Keratinocyte (primary cell): ENCODE results near the gene TPM1. TPM values are rescaled to one million over a fixed set of nuclear protein-coding genes. Genes with fewer than 3 reads are reported as not detected.

ENCODE experiments used
- DNase-seq: peaks from one replicate; pipeline ENCODE4 v3.0.0-alpha.2; 2011; ENCODE audit warnings: low read depth, missing footprints, low spot score
- FAIRE-seq: peaks from 2 replicates; lab custom pipeline; 2011; peaks lifted over from hg19 to GRCh38; lab: Jason Lieb, UNC
- H2AFZ ChIP-seq: 2 replicates; pipeline ENCODE4 v1.6.0; 2012; ENCODE audit warnings: low read length, control low read depth, inconsistent platforms; ENCODE audit not compliant: control insufficient read depth
- H3K27ac ChIP-seq: 2 replicates; pipeline ENCODE4 v1.5.1; 2011; ENCODE audit warnings: low read length; ENCODE audit not compliant: control insufficient read depth, insufficient read depth
- H3K27me3 ChIP-seq: 3 replicates; pipeline ENCODE4 v1.6.0; 2011; ENCODE audit warnings: low read length; ENCODE audit not compliant: control insufficient read depth, insufficient read depth; ENCODE audit errors: extremely low read depth
- H3K36me3 ChIP-seq, 2 experiments: 2 replicates in 1 of 2; 3 replicates in 1 of 2; pipeline ENCODE4 v1.5.1; 2011; ENCODE audit warnings: low read length in 2 of 2, mild to moderate bottlenecking in 1 of 2; ENCODE audit not compliant: control insufficient read depth in 2 of 2, insufficient read depth in 2 of 2; ENCODE audit errors: extremely low read depth in 1 of 2
- H3K4me1 ChIP-seq: 3 replicates; pipeline ENCODE4 v1.5.1; 2011; ENCODE audit warnings: low read length; ENCODE audit not compliant: control insufficient read depth, insufficient read depth; ENCODE audit errors: extremely low read depth
- H3K4me2 ChIP-seq: 3 replicates; pipeline ENCODE4 v1.6.0; 2011; ENCODE audit warnings: low read depth, low read length; ENCODE audit not compliant: control insufficient read depth, insufficient read depth; ENCODE audit errors: extremely low read depth
- H3K4me3 ChIP-seq, 3 experiments: fragments of 200-600 bp in 1 of 3; sonication (generic) in 1 of 3; 2 replicates in 2 of 3; 3 replicates in 1 of 3; pipeline ENCODE4 v1.5.1; 2011 to 2016; ENCODE audit warnings: low read length in 3 of 3, mild to moderate bottlenecking in 3 of 3, control low read depth in 2 of 3, inconsistent platforms in 1 of 3, low read depth in 1 of 3, mixed read lengths in 1 of 3, mixed run types in 1 of 3, moderate library complexity in 1 of 3; ENCODE audit not compliant: control insufficient read depth in 2 of 3, insufficient read depth in 2 of 3; ENCODE audit errors: extremely low read depth in 1 of 3
- H3K79me2 ChIP-seq: 2 replicates; pipeline ENCODE4 v1.6.0; 2012; ENCODE audit warnings: low read length; ENCODE audit not compliant: control insufficient read depth, insufficient read depth
- H3K9ac ChIP-seq: 3 replicates; pipeline ENCODE4 v1.6.0; 2011; ENCODE audit warnings: low read length; ENCODE audit not compliant: control insufficient read depth, insufficient read depth; ENCODE audit errors: extremely low read depth
- H3K9me1 ChIP-seq: 3 replicates; pipeline ENCODE4 v1.6.0; 2011; ENCODE audit warnings: low read length; ENCODE audit not compliant: control insufficient read depth, insufficient read depth; ENCODE audit errors: extremely low read depth
- H3K9me3 ChIP-seq: 2 replicates; pipeline ENCODE4 v1.5.1; 2012; ENCODE audit warnings: low read depth, low read length; ENCODE audit not compliant: control insufficient read depth
- H4K20me1 ChIP-seq: 3 replicates; pipeline ENCODE4 v1.6.0; 2011; ENCODE audit warnings: low read length; ENCODE audit not compliant: control insufficient read depth, insufficient read depth; ENCODE audit errors: extremely low read depth
- EZH2 ChIP-seq: IDR thresholded peaks from one replicate; pipeline ENCODE4 v1.6.1; 2012; ENCODE audit warnings: inconsistent platforms, mild to moderate bottlenecking, low read length, moderate library complexity
- dilution Hi-C: fragments of 300-500 bp; cut with MboI; formaldehyde crosslinking; loops from one replicate; pipeline ENCODE4 v1.7.0; 2020; ENCODE audit warnings: low sequenced_read_pairs; ENCODE audit not compliant: extremely low pct_ligation_motif_present
- polyA plus RNA-seq, 5 experiments: library from polyadenylated mRNA; depleted of rRNA in 3 of 5; stranded (reverse) in 3 of 5; stranded (forward) in 1 of 5; unstranded in 1 of 5; fragments of >200 nt; gene quantifications; 1 replicate in 1 of 5; 2 replicates in 3 of 5; 3 replicates in 1 of 5; pipeline versions ENCODE4 v1.2.1 to v1.2.3, GENCODE V29; 2011 to 2012; ENCODE audit warnings: missing spikeins in 2 of 5, low read depth in 1 of 5, low replicate concordance in 1 of 5
- TF ChIP-seq, protein P1 (sequence below), 3 experiments: IDR thresholded peaks in 1 of 3; conservative IDR thresholded peaks in 1 of 3; optimal IDR thresholded peaks in 1 of 3; 2 replicates in 2 of 3; 3 replicates in 1 of 3; pipeline versions ENCODE3 to v1.5.1; 2011; ENCODE audit warnings: low read length in 3 of 3, mild to moderate bottlenecking in 3 of 3, moderate library complexity in 2 of 3, control low read depth in 1 of 3, inconsistent platforms in 1 of 3; ENCODE audit not compliant: insufficient read depth in 2 of 3; ENCODE audit errors: extremely low read depth in 1 of 3

The TPM1 gene
- polyA plus RNA-seq, 1 donor (not counting 4 experiments of a cell fraction or from before 2014, with no cell fraction given), result 370 TPM

- H3K9me3 ChIP-seq, result no peaks in the 10 kb centered on the region
- H3K4me1 ChIP-seq, result no peaks in the 10 kb centered on the region
- DNase-seq, result no peak
These were observed 28.2 kb downstream of the TPM1 start for GRCh38 chr15:63070681-63071129.

DNA sequence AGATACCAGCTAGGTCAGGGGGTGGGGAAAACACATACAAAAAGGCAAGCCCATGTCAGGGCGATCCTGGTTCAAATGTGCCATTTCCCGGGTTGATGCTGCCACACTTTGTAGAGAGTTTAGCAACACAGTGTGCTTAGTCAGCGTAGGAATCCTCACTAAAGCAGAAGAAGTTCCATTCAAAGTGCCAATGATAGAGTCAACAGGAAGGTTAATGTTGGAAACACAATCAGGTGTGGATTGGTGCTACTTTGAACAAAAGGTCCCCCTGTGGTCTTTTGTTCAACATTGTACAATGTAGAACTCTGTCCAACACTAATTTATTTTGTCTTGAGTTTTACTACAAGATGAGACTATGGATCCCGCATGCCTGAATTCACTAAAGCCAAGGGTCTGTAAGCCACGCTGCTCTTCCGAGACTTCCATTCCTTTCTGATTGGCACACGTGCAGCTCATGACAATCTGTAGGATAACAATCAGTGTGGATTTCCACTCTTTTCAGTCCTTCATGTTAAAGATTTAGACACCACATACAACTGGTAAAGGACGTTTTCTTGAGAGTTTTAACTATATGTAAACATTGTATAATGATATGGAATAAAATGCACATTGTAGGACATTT is 28.9 kb downstream of the TPM1 start:
- H4K20me1 ChIP-seq, result no peaks in the 10 kb centered on the region
- H3K36me3 ChIP-seq, result peaks cover 15 to 28% of the 10 kb centered on the region in 2 experiments
- no peak for FAIRE-seq

More at GRCh38 chr15:63070681-63071129, 28.2 kb downstream of the TPM1 start:
- no peaks in the 10 kb centered on the region for H4K20me1 ChIP-seq
- H3K36me3 ChIP-seq, result peaks cover 15 to 28% of the 10 kb centered on the region in 2 experiments
- H3K27me3 ChIP-seq, result no peaks in the 10 kb centered on the region
- H3K9ac ChIP-seq, result no peak overlapping the region
- no peak overlapping the region for H3K4me2 ChIP-seq
- H3K4me3 ChIP-seq, result no peak overlapping the region
- H3K9me1 ChIP-seq, result no peaks in the 10 kb centered on the region
- no peaks in the 10 kb centered on the region for H3K79me2 ChIP-seq
- dilution Hi-C loops, result no loop called here
- FAIRE-seq, result no peak
- TF ChIP-seq EZH2, result no peak
- TF ChIP-seq, protein P1, sequence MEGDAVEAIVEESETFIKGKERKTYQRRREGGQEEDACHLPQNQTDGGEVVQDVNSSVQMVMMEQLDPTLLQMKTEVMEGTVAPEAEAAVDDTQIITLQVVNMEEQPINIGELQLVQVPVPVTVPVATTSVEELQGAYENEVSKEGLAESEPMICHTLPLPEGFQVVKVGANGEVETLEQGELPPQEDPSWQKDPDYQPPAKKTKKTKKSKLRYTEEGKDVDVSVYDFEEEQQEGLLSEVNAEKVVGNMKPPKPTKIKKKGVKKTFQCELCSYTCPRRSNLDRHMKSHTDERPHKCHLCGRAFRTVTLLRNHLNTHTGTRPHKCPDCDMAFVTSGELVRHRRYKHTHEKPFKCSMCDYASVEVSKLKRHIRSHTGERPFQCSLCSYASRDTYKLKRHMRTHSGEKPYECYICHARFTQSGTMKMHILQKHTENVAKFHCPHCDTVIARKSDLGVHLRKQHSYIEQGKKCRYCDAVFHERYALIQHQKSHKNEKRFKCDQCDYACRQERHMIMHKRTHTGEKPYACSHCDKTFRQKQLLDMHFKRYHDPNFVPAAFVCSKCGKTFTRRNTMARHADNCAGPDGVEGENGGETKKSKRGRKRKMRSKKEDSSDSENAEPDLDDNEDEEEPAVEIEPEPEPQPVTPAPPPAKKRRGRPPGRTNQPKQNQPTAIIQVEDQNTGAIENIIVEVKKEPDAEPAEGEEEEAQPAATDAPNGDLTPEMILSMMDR (optimal IDR thresholded peaks at IDR 0.05 in 1 of 3, IDR thresholded peaks at IDR 0.05 in 1 of 3, conservative IDR thresholded peaks at IDR 0.05 in 1 of 3; ENCODE audit: extremely low read depth in 1 of 3, insufficient read depth in 2 of 3, low read length in 3 of 3), result no peak
- H3K27ac ChIP-seq, result no peak overlapping the region
- no peak overlapping the region for H2AFZ ChIP-seq

More for the DNA sequence above, 28.9 kb downstream of the TPM1 start:
- no peaks in the 10 kb centered on the region for H3K9me1 ChIP-seq
- H3K4me2 ChIP-seq, result no peak overlapping the region
- no peaks in the 10 kb centered on the region for H3K9me3 ChIP-seq
- H2AFZ ChIP-seq, result no peak overlapping the region
- no peak overlapping the region for H3K4me3 ChIP-seq
- TF ChIP-seq, protein P1 (optimal IDR thresholded peaks at IDR 0.05 in 1 of 3, IDR thresholded peaks at IDR 0.05 in 1 of 3, conservative IDR thresholded peaks at IDR 0.05 in 1 of 3; ENCODE audit: extremely low read depth in 1 of 3, insufficient read depth in 2 of 3, low read length in 3 of 3), result no peak
- no peak for TF ChIP-seq EZH2
- no peak for DNase-seq
- H3K9ac ChIP-seq, result no peak overlapping the region
- H3K4me1 ChIP-seq, result no peaks in the 10 kb centered on the region
- no peak overlapping the region for H3K27ac ChIP-seq
- no peaks in the 10 kb centered on the region for H3K79me2 ChIP-seq
- dilution Hi-C loops, result no loop called here
- H3K27me3 ChIP-seq, result no peaks in the 10 kb centered on the region
